Pancreas (tissue), 10 donors: ENCODE results near the gene ELL. TPM values are rescaled to one million over a fixed set of nuclear protein-coding genes. Genes with fewer than 3 reads are reported as not detected.

Experiments
- ATAC-seq, 4 donors: fragments of 200-7000 bp; cut with Tn5 transposase; one replicate each; pipeline versions ENCODE4 v1.8.0 to v1.9.1; 2020; ENCODE audit warnings: mild to moderate bottlenecking in 4 of 4, moderate library complexity in 4 of 4
- DNase-seq, 6 donors: peaks; one replicate each; pipeline ENCODE4 v3.0.0-alpha.2; 2020
- FAIRE-seq: peaks from 2 replicates; lab custom pipeline; 2012; peaks lifted over from hg19 to GRCh38; lab: Jason Lieb, UNC
- H3K27ac ChIP-seq, 4 donors: fragments of 200-600 bp; sonication (generic); 1 replicate in 3 of 4; 2 replicates in 1 of 4; pipeline versions ENCODE4 v1.5.0 to v1.8.0; 2020
- H3K27me3 ChIP-seq, 4 donors: fragments of 200-600 bp; one replicate each; pipeline ENCODE4 v1.8.0; 2021
- H3K36me3 ChIP-seq, 3 donors: fragments of 200-600 bp; sonication (generic) in 1 of 3; one replicate each; pipeline versions ENCODE4 v1.5.0 to v1.8.0; 2020 to 2021
- H3K4me1 ChIP-seq, 3 donors: fragments of 200-600 bp; one replicate each; pipeline ENCODE4 v1.8.0; 2021
- H3K4me3 ChIP-seq, 4 donors: fragments of 200-600 bp; sonication (generic) in 2 of 4; one replicate each; pipeline versions ENCODE4 v1.5.0 to v1.8.0; 2020 to 2021
- H3K9me3 ChIP-seq, 4 donors: fragments of 200-600 bp; one replicate each; pipeline ENCODE4 v1.8.0; 2021
- CTCF ChIP-seq, 4 donors: fragments of 200-600 bp; sonication (generic) in 3 of 4; IDR thresholded peaks; one replicate each; pipeline versions ENCODE4 v1.5.0 to v1.8.0; 2021; ENCODE audit warnings: antibody characterized with exemption in 4 of 4
- WGBS, 2 donors: extraction: QIAGEN DNeasy Blood & Tissue Kit; methylation state at CpG; one replicate each; pipeline ENCODE4 v1.1.7; 2013; 5-methylcytosine and 5-hydroxymethylcytosine counted together
- intact Hi-C, 3 donors: fragments of 100-400 bp; cut with DNase I; formaldehyde crosslinking; loops; one replicate each; pipeline versions ENCODE4 v1.11.1 to v1.14.2; 2022
- polyA plus RNA-seq, 2 donors: library from polyadenylated mRNA; stranded (reverse); fragments of 200-250 nt; gene quantifications; one replicate each; pipeline ENCODE4 v1.2.3, GENCODE V29; 2013
- total RNA-seq, 6 donors: library from RNA; stranded (reverse); fragmentation: NEBNext Ultra II Directional in 4 of 6; extraction: Animal tissue kit (Norgen Biotek cat#: 25700) in 4 of 6; gene quantifications; one replicate each; pipeline versions ENCODE4 v1.2.1 to v1.2.4, GENCODE V29; 2021 to 2023
- donor health status: healthy with polysubstance abuse.
- donor health status: DM: no; HTN: no; CAD: no; lungs with moderate emphysema.
- donor health status: DM: no; HTN: no; CAD: no.
- donor health status: control.
- donor health status: control.
- donor health status: Bipolar disorder and iron deficiency.
- donor health status: DM: yes; HTN: yes; CAD: no.
- donor health status: DM: no; HTN: no; CAD: no.
- donor health status: DM: no; HTN: no; CAD: no.
- donor health status: DM: yes; HTN: yes; CAD: no.

ELL gene
- total and polyA plus RNA-seq, 8 donors, result 5.8 to 13.4 (median 9.8) TPM

GRCh38 chr19:18419699-18420460 is 102.0 kb downstream of the ELL start:
- H3K4me1 ChIP-seq, result peaks cover 9 to 33% (median 12%) of the 10 kb centered on the region in 3 donors
- 3 to 4% methylated on average over 69 to 97 of the region's 97 CpGs for WGBS, 2 donors
- intact Hi-C loops, result no loop called here

DNA sequence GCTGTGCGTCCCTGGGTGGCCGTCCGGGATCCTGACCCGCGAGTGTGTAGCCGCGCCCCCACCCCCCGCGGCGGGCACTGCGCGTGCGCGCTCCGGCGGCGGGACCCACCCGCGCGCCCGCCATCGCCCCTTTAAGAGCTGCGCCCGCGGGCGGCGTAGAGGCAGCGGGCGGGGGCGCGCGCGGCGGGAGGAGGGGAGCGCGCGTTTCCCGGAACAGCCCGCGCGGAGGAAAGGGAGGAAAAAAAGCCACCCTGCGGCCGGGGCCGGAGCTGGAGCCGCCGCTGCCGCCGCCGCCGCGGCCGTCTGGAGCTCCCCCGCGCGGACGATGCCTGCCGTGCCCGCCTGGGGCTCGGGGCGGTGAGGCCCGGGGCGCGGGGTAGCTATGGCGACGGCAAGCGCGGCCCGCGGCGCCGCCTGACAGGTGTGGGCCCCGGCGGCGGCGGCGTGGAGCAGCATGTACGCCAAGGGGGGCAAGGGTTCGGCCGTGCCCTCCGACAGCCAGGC is 102.6 kb downstream of the ELL start, which contains the start of gene SSBP4:
Gene SSBP4 (plus strand): TSS at position 204 of the 504 bp plus-strand sequence. CDS start 251 bp downstream, at position 455.
- TF ChIP-seq CTCF (IDR thresholded peaks at IDR 0.05), result peak in 3 of 4 donors; percentile 13 to 24 (median 16)
- Histone ChIP-seq H3K36me3 (no peaks in the 10 kb centered on the region), H3K4me1 (peaks cover 9 to 33% (median 12%) of the 10 kb centered on the region in 3 donors), H3K27ac (peak within 1 kb of the TSS; percentile 42 to 83 (median 70)), H3K9me3 (no peaks in the 10 kb centered on the region), H3K4me3 (peak within 1 kb of the TSS; percentile 51 to 68 (median 64)), H3K27me3 (no peaks in the 10 kb centered on the region)
- 0 to 1% methylated on average over 43 to 80 of the region's 80 CpGs for WGBS, 2 donors
- peak; percentile 43 to 72 (median 57) for ATAC-seq
- peak; percentile 66 to 89 (median 84) for DNase-seq
- intact Hi-C loops, result no loop called here
- no peak for FAIRE-seq

More at GRCh38 chr19:18419699-18420460, 102.0 kb downstream of the ELL start:
- Histone ChIP-seq H3K4me3 (peak overlapping the region; percentile 51 to 68 (median 64)), H3K9me3 (no peaks in the 10 kb centered on the region), H3K36me3 (no peaks in the 10 kb centered on the region), H3K27me3 (no peaks in the 10 kb centered on the region), H3K27ac (peak overlapping the region in 3 of 4 donors; percentile 58 to 83 (median 82))
- TF ChIP-seq CTCF (IDR thresholded peaks at IDR 0.05), result no peak
- ATAC-seq (peak in 2 of 4 donors; percentile 0 to 4), FAIRE-seq (no peak), DNase-seq (peak in 4 of 6 donors; percentile 53 to 85 (median 63))

GRCh38 chr19:18418483-18419194 is 103.2 kb downstream of the ELL start:
- intact Hi-C loops, result no loop called here
- FAIRE-seq (no peak), ATAC-seq (peak; percentile 9 to 14 (median 12)), DNase-seq (peak in 2 of 6 donors; percentile 61 to 84)
- 14 to 17% methylated on average over 39 of the region's 39 CpGs for WGBS, 2 donors
- Histone ChIP-seq H3K27ac (peak overlapping the region; percentile 42 to 83 (median 70)), H3K36me3 (no peaks in the 10 kb centered on the region), H3K4me1 (peaks cover 9 to 33% (median 12%) of the 10 kb centered on the region in 3 donors), H3K9me3 (no peaks in the 10 kb centered on the region), H3K27me3 (no peaks in the 10 kb centered on the region), H3K4me3 (peak overlapping the region in 3 of 4 donors; percentile 60 to 68 (median 68))
- no peak for TF ChIP-seq CTCF (IDR thresholded peaks at IDR 0.05)

GRCh38 chr19:18418029-18418482 is 103.8 kb downstream of the ELL start:
- intact Hi-C loops, result no loop called here
- Histone ChIP-seq H3K9me3 (no peaks in the 10 kb centered on the region), H3K4me1 (peaks cover 9 to 33% (median 12%) of the 10 kb centered on the region in 3 donors), H3K27me3 (no peaks in the 10 kb centered on the region), H3K36me3 (no peaks in the 10 kb centered on the region), H3K27ac (peak overlapping the region; percentile 42 to 83 (median 70)), H3K4me3 (peak overlapping the region in 2 of 4 donors; percentile 26 to 44)
- no peak for FAIRE-seq
- WGBS, 2 donors, result 15 to 17% methylated on average over 30 of the region's 30 CpGs
- TF ChIP-seq CTCF (IDR thresholded peaks at IDR 0.05), result no peak
- peak in 3 of 6 donors; percentile 55 to 85 (median 59) for DNase-seq
- ATAC-seq, result peak in 1 of 4 donors; percentile 1
